ENCODE measurements around the gene MUC5B.

MUC5B gene

GRCh38 chr11:1223346-1224110, 662 bp downstream of the MUC5B start:
- no peak for DNase-seq

GRCh38 chr11:1224111-1224490, 1.2 kb downstream of the MUC5B start:
- no peak for DNase-seq

- DNase-seq = no peak
These were observed 1.9 kb downstream of the MUC5B start for GRCh38 chr11:1224491-1225385.

GRCh38 chr11:1225386-1226225, 2.7 kb downstream of the MUC5B start:
- no peak for DNase-seq

- DNase-seq = no peak
These were observed 3.5 kb downstream of the MUC5B start for GRCh38 chr11:1226226-1226985.

GRCh38 chr11:1226986-1227550, 4.2 kb downstream of the MUC5B start:
- no peak for DNase-seq

- DNase-seq = no peak
These were observed 4.8 kb downstream of the MUC5B start for GRCh38 chr11:1227551-1228100.

- DNase-seq = no peak
These were observed 5.4 kb downstream of the MUC5B start for GRCh38 chr11:1228101-1228821.

GRCh38 chr11:1228921-1229451, 6.1 kb downstream of the MUC5B start:
- no peak for DNase-seq

- DNase-seq = no peak
These were observed 6.7 kb downstream of the MUC5B start for GRCh38 chr11:1229471-1230120.

GRCh38 chr11:1230121-1230455, 7.2 kb downstream of the MUC5B start:
- no peak for DNase-seq

GRCh38 chr11:1230456-1231395, 7.9 kb downstream of the MUC5B start:
- no peak for DNase-seq

GRCh38 chr11:1231396-1232020, 8.6 kb downstream of the MUC5B start:
- DNase-seq = peak; percentile 5

GRCh38 chr11:1232021-1232882, 9.4 kb downstream of the MUC5B start:
- DNase-seq = no peak

- no peak for DNase-seq
These were observed 10.0 kb downstream of the MUC5B start for GRCh38 chr11:1232883-1233321.

- DNase-seq = no peak
These were observed 10.6 kb downstream of the MUC5B start for GRCh38 chr11:1233351-1234053.

Data from DMS79 treated with DMSO at 0.1 percent for 48 hours (cell line).